ENCODE measurements around the gene GPR42.

Gene GPR42, protein sequence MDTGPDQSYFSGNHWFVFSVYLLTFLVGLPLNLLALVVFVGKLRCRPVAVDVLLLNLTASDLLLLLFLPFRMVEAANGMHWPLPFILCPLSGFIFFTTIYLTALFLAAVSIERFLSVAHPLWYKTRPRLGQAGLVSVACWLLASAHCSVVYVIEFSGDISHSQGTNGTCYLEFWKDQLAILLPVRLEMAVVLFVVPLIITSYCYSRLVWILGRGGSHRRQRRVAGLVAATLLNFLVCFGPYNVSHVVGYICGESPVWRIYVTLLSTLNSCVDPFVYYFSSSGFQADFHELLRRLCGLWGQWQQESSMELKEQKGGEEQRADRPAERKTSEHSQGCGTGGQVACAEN

DNA sequence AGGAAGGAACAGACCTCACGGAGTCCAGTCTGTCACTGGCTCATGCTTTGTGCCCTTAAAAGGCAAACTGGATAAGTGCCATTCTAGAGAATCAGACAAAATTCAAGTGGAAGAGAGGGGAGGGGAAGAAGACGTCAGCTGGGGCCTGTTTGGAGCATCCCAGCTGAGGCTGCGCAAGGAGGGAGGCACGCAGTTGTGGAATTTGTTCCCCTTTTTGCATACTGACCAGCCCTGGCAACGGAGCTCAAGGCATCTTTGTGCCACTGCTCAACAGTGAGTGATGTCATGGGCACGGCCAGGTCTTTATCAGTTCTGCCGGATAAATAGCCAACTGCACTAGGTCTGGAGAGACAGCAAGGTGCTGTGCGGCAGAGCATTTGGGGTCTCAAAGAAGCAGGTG lies at the start of gene GPR42:
GPR42 (plus strand) TSS at position 347 of the 400 bp plus-strand sequence. CDS start 292 bp downstream, outside the sequence.
- no peak for DNase-seq

DNA sequence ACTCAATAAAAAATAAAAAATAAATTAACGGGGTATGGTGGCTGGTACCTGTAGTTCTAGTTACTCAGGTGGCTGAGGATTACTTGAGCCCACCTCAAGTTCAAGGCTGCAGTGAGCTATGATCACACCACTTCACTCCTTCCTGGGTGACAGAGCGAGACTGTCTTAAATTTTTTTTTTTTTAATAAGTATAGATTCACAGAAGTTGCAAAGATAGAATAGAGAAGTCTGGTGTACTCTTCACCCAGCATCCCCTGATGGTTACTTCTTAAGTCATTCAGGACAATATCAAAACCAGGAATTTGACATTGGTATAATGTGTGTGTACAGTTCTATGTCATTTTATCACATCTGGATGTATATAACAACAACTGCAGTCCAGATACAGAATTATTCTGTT lies 49.6 kb upstream of the GPR42 start:
- DNase-seq = no peak

DNA sequence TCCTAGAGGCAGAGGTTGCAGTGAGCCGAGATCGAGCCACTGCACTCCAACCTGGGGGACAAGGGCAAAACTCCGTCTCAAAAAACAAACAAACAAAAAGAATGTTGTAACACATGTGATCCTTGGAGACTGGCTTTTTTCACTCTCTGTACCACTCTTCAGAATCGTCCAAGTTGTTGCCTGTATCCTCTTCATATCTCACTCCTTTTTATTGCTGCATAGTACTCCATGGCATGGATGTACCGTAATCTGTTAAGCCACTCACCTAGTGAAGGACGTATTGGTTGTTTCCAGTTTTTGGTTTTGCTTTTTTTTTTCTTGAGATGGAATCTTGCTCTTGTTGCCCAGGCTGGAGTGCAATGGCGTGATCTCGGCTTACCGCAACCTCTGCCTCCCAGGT lies 48.9 kb upstream of the GPR42 start:
- DNase-seq = no peak

DNA sequence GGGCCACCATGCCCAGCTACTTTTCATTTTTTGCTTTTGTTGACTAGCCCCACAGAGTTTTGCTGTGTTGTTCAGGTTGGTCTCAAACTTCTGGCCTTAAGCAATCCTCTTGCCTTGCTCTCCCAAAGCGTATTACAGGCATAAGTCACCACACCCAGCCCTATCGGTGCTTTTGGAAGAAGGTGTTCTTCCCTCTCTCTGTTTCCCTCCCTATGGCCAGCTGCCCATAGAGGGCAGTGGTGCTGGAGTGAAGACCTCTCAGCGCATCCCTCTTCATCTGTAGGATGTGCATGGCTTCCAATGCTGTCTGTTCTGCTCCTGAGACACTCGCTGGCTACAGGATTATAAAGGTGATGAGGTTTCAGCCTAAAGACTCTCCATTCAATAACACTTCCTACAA lies 43.2 kb upstream of the GPR42 start:
- no peak for DNase-seq

DNA sequence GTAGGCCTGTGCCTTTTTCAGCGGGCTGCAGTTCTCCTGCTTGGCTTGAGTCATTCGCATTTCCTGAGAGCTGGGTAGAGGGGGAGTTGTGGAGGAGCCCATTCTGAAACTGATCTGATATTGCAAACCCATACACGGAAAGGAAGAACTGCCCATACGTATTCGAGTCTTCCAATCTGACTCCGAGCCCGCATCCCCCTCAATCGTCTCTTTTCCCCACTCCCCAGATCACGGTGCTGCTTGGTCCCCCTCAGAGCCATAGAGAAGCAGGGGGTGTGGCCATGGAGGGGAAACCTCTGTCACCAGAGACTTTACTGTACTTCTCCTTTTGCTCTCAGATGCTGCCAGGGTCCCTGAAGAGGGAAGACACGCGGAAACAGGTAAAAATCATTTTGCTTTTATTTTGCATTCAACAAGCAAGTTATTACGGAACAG lies 42.0 kb upstream of the GPR42 start, which contains the start of gene CD22:
CD22 (plus strand) TSS at position 337 of the 435 bp plus-strand sequence. CDS start 2,854 bp downstream, outside the sequence.
- DNase-seq = peak; percentile 67

DNA sequence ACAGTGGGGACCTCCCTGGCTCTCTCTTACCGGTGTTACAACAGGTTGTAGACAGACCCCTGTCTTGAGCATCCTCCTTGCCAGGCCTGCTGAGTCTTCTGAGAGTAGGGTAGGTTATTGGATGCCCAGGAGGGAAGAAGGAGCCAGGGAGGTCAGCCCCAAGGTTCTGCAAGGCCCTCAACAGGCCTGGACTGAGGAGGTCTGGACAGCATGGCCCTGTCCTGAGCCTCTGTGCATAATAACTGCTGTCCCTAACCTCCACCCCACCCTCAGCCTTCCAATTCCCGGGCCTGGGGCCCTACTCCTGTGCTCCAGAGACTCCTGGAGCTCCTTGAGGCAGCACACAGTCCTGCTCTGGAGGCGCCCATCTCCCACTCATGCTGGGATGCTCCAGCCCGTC lies 41.5 kb upstream of the GPR42 start:
- DNase-seq = no peak

DNA sequence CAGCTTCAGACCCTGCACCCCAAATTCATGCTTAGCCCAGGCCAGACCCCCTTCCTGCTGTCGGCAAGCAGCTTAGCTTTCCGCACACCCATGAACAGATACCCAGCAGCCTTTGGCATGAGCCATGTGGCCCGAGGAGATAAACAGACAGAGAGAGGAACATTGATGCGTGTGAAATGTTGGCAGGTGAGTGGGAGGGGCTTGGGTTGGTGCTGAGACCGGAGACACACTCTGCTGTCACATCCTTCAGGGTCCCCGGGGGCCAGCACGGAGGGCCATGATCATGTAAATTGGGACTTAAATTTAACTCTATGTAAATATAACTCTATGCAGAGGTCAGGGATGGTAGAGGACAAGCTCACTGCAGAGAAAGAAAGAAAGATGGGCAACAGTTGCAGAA lies 40.4 kb upstream of the GPR42 start:
- DNase-seq = no peak

DNA sequence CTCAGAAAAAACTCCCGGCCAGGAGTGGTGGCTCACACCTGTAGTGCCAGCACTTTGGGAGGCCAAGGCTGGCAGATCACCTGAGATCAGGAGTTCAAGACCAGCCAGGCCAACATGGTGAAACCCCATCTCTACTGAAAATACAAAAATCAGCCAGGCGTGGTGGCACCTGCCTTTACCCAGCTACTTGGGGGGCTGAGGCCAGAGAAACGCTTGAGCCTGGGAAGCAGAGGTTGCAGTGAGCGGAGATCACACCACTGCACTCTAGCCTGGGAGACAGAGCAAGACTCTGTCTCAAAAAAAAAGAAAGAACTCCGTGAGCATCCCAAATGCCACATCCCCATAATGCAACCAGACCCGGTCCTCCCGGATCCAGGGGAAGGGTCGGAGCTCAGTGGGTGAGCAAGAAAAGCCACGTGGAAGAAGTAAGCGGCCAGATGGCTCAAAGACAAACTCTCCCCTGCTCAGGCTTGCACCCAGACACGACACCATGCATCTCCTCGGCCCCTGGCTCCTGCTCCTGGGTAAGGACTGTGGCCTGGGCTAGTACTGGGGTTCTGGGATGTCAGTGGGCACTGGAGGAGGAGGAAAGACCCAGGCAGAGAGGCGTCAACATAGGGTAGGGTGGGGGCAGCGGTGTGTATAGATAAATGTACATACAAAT lies 39.2 kb upstream of the GPR42 start:
- DNase-seq = no peak

DNA sequence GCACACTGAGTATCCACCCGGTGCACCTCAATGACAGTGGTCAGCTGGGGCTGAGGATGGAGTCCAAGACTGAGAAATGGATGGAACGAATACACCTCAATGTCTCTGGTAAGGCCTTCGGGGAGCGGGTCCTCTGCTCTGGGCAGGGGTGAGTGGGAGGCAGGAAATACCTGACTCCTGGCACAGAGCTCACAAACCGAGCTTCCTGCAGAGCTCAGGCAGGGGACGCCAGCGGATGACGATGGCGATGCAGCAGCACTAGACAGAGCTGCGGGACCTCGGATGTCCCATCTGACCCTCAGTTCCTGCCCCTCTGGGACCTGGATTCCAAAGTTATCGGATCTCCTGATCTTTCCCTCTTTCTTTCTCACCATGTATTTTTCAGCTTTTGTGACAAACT lies 38.1 kb upstream of the GPR42 start:
- no peak for DNase-seq

DNA sequence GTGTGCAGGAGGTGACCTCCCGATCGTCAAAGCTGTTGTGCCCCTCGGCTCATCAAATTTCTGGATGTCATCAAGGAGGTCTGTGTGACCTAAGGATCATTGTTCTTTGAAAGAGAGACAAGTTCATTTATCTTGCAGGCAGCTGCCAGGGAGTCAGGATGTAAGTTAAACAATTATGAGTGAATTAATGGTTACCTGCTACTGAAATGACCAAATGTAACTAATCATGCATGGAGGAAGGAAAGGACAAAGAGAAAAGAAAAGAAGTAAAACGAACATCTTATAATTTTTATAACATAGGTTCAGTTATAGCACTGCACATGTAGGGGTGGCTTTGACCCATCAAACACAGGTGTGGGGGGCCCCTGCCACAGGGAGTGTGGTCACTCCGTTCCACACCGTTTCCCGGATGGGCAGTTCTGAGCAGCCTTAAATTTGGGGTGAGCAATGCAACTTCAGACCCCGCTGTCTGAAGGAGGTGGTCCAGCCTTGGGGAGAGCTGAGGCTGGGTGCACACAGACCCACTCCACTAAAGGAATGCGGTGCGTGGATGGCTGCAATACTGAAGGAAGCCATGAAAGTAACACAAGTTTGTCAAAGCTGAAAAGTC lies 36.6 kb upstream of the GPR42 start:
- DNase-seq = no peak

DNA sequence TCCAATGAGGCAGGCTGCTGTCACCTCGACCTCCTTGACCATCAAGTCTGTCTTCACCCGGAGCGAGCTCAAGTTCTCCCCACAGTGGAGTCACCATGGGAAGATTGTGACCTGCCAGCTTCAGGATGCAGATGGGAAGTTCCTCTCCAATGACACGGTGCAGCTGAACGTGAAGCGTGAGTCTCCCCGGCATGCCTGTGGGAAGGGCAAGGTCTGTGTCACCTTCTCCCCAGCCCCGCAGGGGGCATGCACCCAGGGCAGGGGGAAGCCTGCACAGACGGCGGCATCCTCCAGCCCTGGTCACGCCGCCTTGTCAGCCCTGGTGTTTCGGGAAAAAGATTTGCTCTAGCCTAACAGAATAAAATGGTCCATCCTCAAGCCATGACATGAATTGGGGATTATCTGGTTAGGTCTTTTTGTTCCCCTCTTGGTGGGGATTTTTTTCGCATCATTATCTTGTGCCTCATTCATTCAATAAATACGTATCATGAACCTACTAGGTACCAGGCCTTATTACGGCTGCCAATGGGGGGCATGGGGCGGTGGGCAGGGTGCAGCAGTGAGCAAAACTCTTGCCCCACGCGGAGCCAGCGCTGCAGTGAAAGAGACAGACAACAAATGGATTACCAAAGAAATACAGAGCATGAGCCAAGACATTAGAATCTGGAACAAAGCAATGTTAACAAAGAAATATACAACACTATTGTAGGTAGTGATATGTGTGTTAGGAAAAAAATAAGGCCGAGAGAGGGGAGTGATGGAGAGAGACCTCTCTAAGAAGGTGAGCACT lies 34.5 kb upstream of the GPR42 start:
- no peak for DNase-seq

DNA sequence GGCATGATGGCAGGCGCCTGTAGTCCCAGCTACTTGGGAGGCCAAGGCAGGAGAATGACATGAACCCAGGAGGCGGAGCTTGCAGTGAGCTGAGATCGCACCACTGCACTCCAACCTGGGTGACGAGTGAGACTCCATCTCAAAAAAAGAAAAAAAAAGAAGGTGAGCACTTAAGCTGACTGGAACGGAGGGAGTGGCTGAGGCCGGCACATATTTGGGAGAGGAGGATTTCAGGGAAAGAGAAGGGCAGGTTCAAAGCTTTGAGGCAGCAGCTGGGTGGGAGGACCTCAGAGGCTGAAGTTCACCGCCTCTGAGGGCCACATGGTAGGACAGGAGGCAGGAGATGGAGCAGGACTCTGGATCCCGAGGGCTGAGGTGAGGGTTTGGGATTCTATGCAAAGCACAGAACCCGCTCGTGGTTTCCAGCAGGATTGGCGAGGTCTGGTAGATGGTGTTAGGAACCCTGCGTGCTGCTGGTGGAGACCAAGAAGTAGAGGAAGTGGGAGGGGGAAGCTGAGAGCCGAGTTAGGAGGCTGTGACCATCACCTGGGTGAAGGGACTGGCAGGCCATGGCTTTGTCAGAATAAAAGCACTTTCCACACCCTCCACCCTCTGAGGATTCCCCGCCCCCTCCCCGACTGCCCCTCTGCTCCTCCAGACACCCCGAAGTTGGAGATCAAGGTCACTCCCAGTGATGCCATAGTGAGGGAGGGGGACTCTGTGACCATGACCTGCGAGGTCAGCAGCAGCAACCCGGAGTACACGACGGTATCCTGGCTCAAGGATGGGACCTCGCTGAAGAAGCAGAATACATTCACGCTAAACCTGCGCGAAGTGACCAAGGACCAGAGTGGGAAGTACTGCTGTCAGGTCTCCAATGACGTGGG lies 33.5 kb upstream of the GPR42 start:
- no peak for DNase-seq

DNA sequence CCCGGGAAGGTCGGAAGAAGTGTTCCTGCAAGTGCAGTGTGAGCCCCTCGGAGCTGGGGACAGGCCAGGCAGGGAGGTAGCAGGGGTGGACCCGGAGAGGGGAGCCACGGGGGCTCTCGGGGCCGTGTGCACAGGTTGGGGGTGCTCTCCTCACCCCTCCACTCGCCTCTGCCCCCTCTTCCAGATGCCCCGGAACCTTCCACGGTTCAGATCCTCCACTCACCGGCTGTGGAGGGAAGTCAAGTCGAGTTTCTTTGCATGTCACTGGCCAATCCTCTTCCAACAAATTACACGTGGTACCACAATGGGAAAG lies 32.9 kb upstream of the GPR42 start:
- no peak for DNase-seq

DNA sequence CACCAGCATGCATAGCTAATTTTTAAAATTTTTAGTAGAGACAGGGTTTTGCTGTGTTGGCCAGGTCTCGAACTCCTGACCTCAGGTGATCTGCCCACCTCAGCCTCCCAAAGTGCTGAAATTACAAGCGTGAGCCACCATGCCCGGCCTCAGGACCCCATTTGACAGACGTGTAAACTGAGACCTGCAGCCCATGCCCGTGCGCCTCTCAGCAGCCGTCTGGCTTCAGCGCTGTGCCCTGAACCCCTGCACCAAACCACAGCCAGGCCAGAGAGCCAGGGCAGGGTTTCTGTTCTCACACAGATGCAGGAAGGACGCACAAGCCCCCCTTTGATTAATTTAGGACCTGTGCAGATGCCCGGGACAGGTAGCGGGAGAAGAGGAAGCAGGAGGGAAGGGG lies 30.4 kb upstream of the GPR42 start:
- DNase-seq = no peak

DNA sequence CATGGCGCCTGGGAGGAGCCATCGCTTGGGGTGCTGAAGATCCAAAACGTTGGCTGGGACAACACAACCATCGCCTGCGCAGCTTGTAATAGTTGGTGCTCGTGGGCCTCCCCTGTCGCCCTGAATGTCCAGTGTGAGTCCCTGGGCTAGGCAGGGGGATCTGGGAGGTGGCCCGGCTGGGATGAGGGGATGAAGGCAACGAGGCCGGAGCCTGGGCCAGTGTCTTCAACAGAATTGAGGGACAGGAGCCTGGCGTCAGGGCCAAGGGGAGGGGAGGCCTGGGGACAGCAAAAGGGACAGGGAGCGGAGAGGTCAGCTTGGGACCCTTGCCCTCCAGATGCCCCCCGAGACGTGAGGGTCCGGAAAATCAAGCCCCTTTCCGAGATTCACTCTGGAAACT lies 29.9 kb upstream of the GPR42 start:
- DNase-seq = no peak

DNA sequence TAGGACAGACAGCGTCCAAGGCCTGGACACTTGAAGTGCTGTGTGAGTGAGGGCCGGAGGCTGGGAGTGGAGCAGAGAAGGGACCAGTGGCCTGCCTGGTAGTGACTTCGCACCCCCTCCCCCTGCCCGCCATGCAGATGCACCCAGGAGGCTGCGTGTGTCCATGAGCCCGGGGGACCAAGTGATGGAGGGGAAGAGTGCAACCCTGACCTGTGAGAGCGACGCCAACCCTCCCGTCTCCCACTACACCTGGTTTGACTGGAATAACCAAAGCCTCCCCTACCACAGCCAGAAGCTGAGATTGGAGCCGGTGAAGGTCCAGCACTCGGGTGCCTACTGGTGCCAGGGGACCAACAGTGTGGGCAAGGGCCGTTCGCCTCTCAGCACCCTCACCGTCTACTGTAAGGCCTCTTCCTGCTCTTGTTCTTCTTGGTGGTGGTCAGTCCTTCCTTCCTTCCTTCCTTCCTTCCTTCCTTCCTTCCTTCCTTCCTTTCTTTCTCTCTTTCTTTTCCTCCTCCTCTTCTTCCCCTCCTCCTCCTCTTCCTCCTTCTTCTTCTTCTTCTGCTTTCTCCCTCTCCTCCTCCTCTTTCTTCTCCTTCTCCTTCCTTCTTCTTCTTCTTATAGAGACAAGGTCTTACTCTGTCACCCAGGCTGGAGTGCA lies 29.2 kb upstream of the GPR42 start:
- DNase-seq = no peak

DNA sequence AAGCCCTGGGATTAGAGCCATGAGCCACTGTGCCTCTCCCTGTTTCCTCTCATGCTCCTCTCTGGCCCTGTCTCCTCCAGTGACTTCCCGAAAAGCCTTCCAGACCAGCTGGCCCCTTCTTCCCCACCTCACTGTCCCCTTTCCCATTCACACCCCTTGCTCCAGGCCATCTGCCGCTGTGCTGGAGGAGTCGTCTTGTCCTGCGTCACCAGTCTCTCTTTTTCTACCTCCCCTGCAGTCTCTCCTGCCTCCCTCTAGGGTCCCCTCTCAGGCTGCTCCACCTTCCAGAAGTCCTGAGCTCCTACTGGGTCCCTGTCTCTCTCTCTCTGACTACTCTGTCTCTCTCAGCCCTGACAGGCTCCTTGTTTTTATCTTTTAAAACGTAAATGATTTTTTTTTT lies 28.4 kb upstream of the GPR42 start:
- DNase-seq = no peak

DNA sequence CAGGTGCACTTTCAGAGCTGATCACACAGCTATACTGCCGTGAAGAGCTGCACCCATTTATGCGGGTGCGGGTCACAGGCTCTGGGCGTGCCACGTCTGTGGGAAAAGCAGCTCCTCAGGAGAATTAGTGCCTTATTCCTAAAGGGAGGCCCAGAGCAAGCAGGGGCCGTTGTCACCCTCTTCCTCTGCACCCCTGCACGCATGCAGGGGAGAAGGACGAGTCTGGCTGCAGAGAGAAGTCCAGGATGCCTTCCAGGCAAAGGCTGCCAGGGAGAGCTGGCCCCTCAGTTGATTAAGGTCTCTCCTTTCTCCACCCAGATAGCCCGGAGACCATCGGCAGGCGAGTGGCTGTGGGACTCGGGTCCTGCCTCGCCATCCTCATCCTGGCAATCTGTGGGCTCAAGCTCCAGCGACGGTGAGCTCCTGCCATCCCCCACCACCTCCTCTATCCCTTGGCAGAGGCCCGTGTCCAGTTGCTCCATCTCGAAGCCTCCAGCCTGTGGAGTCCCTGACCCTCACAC lies 26.3 kb upstream of the GPR42 start:
- no peak for DNase-seq

DNA sequence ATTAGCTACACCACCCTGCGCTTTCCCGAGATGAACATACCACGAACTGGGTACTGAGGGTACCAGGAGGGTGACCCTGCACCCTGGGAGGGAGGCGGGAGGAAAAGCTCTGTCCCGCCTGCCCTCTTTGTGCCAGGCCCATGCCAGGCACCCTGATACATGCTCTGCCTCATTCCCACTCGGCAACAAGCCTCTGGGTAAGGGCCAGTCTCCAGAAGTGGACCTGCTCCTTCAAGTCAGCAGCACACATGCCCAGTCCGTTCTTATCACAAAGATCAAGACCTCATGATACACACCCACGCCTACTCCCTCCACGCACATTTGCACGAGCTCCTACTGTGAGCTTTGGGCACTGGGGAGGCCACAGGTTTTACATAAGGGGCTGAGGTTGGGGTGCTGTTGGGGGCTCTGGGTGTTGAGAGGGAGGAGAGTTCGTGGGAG lies 25.2 kb upstream of the GPR42 start:
- DNase-seq = no peak

DNA sequence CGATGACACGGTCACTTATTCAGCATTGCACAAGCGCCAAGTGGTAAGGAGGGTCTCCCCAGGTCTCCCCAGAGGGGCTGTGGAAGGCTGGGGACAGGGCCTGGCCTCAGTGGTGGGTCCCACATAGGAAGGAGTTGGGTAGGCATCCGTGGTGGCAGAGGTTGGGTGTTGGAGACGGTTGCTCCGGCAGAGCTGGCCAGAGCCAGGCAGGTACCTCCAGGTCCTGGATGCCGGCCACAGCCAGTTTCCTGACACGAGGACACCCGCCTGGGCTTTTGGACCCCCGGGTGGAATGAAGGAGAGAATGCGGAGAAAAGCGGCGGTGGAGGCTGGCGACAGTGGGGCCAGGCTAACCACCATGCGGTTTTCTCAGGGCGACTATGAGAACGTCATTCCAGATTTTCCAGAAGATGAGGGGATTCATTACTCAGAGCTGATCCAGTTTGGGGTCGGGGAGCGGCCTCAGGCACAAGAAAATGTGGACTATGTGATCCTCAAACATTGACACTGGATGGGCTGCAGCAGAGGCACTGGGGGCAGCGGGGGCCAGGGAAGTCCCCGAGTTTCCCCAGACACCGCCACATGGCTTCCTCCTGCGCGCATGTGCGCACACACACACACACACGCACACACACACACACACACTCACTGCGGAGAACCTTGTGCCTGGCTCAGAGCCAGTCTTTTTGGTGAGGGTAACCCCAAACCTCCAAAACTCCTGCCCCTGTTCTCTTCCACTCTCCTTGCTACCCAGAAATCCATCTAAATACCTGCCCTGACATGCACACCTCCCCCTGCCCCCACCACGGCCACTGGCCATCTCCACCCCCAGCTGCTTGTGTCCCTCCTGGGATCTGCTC lies 24.4 kb upstream of the GPR42 start:
- DNase-seq = peak; percentile 51
